ENCODE data around the gene ADGRA1.

DNA sequence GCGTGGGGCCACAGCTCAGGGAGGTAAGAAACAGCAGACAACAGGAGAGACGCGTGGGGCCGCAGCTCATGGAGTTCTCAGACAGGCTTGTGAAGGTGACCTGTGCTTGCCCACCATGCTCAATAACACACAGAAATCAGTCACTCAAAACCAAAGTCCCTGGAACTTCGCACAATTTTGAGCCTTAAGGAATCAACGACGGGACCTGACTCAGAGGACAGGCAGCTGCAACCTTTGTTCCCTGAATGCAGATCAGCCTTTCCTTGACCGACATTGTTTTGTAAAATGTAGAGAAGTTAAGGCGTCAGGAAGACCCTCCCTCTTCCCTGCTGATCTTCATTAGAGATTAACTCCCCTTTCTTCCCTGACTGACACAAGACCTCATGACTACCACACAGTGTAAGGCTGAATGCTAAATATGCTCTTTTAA is 63.8 kb downstream of the ADGRA1 start:
- TF ChIP-seq, protein P1, sequence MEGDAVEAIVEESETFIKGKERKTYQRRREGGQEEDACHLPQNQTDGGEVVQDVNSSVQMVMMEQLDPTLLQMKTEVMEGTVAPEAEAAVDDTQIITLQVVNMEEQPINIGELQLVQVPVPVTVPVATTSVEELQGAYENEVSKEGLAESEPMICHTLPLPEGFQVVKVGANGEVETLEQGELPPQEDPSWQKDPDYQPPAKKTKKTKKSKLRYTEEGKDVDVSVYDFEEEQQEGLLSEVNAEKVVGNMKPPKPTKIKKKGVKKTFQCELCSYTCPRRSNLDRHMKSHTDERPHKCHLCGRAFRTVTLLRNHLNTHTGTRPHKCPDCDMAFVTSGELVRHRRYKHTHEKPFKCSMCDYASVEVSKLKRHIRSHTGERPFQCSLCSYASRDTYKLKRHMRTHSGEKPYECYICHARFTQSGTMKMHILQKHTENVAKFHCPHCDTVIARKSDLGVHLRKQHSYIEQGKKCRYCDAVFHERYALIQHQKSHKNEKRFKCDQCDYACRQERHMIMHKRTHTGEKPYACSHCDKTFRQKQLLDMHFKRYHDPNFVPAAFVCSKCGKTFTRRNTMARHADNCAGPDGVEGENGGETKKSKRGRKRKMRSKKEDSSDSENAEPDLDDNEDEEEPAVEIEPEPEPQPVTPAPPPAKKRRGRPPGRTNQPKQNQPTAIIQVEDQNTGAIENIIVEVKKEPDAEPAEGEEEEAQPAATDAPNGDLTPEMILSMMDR (IDR thresholded peaks at IDR 0.05), result no peak
- no peak for TF ChIP-seq EP300 (IDR thresholded peaks at IDR 0.05)
- no peak for TF ChIP-seq POLR2A (IDR thresholded peaks at IDR 0.05)
